Measurements from ENCODE around the gene TBX10.

DNA sequence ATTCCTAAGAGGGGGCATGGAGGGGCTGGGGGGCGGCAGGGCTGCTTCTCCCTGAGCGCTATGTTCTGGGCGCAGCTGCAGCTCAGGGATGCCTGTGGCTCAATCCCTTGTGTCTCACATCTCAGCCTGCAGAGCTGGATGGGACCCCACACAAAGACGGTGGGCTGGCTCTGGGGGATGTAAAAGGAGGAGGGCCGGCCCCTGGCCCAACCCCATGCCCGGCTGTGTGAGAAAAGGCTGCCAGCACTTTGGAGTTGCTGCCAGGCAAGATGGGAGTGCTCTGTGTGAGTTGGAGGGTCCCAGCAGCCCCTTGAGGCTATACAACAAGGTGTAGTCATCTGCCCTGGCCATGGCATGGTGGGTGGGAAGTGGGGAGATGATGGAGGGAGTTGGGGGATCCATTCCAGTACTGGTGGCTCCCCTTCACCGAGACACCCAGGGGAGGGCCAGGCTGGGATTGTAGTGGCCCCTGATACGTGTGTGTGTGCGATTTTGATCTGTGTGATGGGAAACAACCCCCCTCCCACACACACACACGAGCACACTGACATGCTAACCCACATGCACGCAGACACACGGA lies 1.3 kb upstream of the TBX10 start:
- TF ChIP-seq CTCF (conservative IDR thresholded peaks at IDR 0.05; ENCODE audit: low read length), result no peak
- no peak for TF ChIP-seq EZH2phosphoT487 (IDR thresholded peaks at IDR 0.05; ENCODE audit: borderline replicate concordance, low read depth, low read length)

Measured in OCI-LY7 (cell line).